ENCODE results near the gene NKAIN2.

DNA sequence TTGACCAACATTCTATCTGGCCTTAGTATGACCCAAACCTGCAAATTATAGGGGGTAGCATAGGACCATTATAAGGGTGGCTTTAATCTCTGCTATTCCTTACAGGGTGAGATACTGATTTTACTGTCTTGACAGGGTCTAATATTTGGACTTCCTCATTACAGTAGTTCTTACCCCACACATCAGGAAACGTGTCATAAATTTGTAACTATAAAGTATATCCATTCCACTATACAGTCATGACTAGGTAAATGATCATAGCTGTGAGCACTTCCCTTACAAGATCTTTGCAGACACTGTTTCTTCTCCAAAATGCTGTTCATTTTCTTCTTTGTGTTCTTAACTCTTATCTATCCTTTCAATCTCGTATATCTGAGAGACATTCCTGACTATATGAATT is 639.9 kb downstream of the NKAIN2 start:
- TF ChIP-seq, protein P1, sequence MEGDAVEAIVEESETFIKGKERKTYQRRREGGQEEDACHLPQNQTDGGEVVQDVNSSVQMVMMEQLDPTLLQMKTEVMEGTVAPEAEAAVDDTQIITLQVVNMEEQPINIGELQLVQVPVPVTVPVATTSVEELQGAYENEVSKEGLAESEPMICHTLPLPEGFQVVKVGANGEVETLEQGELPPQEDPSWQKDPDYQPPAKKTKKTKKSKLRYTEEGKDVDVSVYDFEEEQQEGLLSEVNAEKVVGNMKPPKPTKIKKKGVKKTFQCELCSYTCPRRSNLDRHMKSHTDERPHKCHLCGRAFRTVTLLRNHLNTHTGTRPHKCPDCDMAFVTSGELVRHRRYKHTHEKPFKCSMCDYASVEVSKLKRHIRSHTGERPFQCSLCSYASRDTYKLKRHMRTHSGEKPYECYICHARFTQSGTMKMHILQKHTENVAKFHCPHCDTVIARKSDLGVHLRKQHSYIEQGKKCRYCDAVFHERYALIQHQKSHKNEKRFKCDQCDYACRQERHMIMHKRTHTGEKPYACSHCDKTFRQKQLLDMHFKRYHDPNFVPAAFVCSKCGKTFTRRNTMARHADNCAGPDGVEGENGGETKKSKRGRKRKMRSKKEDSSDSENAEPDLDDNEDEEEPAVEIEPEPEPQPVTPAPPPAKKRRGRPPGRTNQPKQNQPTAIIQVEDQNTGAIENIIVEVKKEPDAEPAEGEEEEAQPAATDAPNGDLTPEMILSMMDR (tag by site-specific recombination; IDR thresholded peaks at IDR 0.05), result no peak
- TF ChIP-seq YY1 (tag by site-specific recombination; IDR thresholded peaks at IDR 0.05) (no peak), SP2 (tag by site-specific recombination; IDR thresholded peaks at IDR 0.05) (no peak), ZNF274 (IDR thresholded peaks at IDR 0.05; ENCODE audit: low read length) (no peak), ZNF274 (tag by site-specific recombination; IDR thresholded peaks at IDR 0.05; ENCODE audit: borderline replicate concordance) (no peak), ZSCAN16 (tag by site-specific recombination; IDR thresholded peaks at IDR 0.05) (no peak), ZNF114 (tag by site-specific recombination; IDR thresholded peaks at IDR 0.05) (no peak)
- TF ChIP-seq, protein P2, sequence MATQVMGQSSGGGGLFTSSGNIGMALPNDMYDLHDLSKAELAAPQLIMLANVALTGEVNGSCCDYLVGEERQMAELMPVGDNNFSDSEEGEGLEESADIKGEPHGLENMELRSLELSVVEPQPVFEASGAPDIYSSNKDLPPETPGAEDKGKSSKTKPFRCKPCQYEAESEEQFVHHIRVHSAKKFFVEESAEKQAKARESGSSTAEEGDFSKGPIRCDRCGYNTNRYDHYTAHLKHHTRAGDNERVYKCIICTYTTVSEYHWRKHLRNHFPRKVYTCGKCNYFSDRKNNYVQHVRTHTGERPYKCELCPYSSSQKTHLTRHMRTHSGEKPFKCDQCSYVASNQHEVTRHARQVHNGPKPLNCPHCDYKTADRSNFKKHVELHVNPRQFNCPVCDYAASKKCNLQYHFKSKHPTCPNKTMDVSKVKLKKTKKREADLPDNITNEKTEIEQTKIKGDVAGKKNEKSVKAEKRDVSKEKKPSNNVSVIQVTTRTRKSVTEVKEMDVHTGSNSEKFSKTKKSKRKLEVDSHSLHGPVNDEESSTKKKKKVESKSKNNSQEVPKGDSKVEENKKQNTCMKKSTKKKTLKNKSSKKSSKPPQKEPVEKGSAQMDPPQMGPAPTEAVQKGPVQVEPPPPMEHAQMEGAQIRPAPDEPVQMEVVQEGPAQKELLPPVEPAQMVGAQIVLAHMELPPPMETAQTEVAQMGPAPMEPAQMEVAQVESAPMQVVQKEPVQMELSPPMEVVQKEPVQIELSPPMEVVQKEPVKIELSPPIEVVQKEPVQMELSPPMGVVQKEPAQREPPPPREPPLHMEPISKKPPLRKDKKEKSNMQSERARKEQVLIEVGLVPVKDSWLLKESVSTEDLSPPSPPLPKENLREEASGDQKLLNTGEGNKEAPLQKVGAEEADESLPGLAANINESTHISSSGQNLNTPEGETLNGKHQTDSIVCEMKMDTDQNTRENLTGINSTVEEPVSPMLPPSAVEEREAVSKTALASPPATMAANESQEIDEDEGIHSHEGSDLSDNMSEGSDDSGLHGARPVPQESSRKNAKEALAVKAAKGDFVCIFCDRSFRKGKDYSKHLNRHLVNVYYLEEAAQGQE (tag by site-specific recombination; IDR thresholded peaks at IDR 0.05), result no peak
- TF ChIP-seq, protein P3, sequence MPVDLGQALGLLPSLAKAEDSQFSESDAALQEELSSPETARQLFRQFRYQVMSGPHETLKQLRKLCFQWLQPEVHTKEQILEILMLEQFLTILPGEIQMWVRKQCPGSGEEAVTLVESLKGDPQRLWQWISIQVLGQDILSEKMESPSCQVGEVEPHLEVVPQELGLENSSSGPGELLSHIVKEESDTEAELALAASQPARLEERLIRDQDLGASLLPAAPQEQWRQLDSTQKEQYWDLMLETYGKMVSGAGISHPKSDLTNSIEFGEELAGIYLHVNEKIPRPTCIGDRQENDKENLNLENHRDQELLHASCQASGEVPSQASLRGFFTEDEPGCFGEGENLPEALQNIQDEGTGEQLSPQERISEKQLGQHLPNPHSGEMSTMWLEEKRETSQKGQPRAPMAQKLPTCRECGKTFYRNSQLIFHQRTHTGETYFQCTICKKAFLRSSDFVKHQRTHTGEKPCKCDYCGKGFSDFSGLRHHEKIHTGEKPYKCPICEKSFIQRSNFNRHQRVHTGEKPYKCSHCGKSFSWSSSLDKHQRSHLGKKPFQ (tag by site-specific recombination; IDR thresholded peaks at IDR 0.05), result no peak
